ENCODE results near the gene RBMS1.

RBMS1 gene

DNA sequence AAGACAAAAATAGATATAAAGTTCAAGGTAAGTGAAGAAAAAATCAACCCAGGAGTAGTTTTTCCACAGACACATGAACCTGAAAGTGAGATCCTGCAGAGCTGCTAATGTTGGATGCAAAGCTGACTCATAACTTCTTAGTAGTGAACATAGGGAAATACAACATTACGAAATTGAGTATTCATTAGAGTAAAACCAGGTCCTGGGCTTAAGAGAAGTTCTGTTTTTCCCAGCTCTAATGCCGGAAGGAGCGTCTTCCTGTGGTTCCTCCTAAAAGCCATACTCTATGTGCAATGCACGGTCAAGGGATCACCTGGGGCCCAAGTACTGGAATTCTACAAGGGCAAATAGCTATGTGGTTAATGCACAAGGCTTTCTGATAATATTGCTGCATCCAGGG lies 141.7 kb downstream of the RBMS1 start:
- no peak overlapping the region for H3K27ac ChIP-seq (ENCODE audit: low read length)

GRCh38 chr2:160349306-160349705 lies 144.3 kb downstream of the RBMS1 start:
- no peaks in the 10 kb centered on the region for H3K9me3 ChIP-seq (ENCODE audit: insufficient read depth, low read depth, low read length)
- no peaks in the 10 kb centered on the region for H3K27me3 ChIP-seq (ENCODE audit: insufficient read depth, low read length)
- no peak overlapping the region for H3K4me3 ChIP-seq (ENCODE audit: low read length)
- no peaks in the 10 kb centered on the region; the same call in 1 of the 2 replicates for H3K36me3 ChIP-seq (ENCODE audit: insufficient read depth, low read depth, low read length)
- no peak overlapping the region for H3K9ac ChIP-seq (ENCODE audit: low read depth, low read length)
- H3K4me1 ChIP-seq (ENCODE audit: insufficient read depth, low read length): no peaks in the 10 kb centered on the region
- H3K27ac ChIP-seq (ENCODE audit: low read length): no peak overlapping the region

More for the DNA sequence above, 141.7 kb downstream of the RBMS1 start:
- Histone ChIP-seq H3K36me3 (ENCODE audit: insufficient read depth, low read depth, low read length) (peaks cover 4% of the 10 kb centered on the region; the same call in 1 of the 2 replicates), H3K9ac (ENCODE audit: low read depth, low read length) (no peak overlapping the region), H3K9me3 (ENCODE audit: insufficient read depth, low read depth, low read length) (no peaks in the 10 kb centered on the region), H3K4me3 (ENCODE audit: low read length) (no peak overlapping the region), H3K27me3 (ENCODE audit: insufficient read depth, low read length) (no peaks in the 10 kb centered on the region), H3K4me1 (ENCODE audit: insufficient read depth, low read length) (no peaks in the 10 kb centered on the region)

GRCh38 chr2:160347269-160347863 lies 146.2 kb downstream of the RBMS1 start:
- Histone ChIP-seq H3K9ac (ENCODE audit: low read depth, low read length) (no peak overlapping the region), H3K36me3 (ENCODE audit: insufficient read depth, low read depth, low read length) (no peaks in the 10 kb centered on the region), H3K27me3 (ENCODE audit: insufficient read depth, low read length) (no peaks in the 10 kb centered on the region), H3K4me1 (ENCODE audit: insufficient read depth, low read length) (no peaks in the 10 kb centered on the region), H3K27ac (ENCODE audit: low read length) (no peak overlapping the region), H3K9me3 (ENCODE audit: insufficient read depth, low read depth, low read length) (no peaks in the 10 kb centered on the region), H3K4me3 (ENCODE audit: low read length) (no peak overlapping the region)

DNA sequence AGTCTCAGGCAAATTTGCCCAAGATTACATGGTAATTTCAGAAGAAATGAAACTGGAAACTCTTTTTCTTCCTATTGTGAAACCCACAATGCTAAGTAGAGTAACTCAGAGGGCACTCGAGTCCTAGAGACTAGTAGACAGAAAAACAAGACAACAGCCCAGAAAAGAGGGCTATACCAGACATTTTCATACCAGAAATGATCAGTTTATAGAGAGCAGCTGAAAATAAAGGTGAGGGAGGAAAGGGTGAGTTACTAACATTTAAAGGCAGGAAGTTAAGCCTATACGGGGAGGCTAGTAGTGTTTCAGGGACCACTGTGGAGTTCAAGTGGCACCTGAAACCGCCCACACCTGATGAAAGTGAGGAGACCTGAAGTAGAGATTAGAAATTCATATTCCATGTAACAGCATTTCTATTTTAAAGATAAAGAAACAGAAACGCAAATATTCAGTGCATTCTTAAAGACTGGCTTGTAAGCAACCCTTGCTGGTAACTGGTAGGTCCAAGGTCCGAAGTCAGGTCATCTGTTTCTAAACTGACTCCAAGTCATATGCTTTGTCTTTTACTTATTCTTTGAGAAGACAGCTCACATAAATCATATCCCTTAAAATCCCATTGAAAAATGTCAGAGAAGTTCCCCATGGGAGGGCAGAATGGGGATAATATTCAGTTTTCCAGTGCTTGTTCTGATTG lies 148.4 kb downstream of the RBMS1 start:
- H3K27me3 ChIP-seq (ENCODE audit: insufficient read depth, low read length): no peaks in the 10 kb centered on the region

GRCh38 chr2:160343404-160343803 lies 150.2 kb downstream of the RBMS1 start:
- H3K4me1 ChIP-seq (ENCODE audit: insufficient read depth, low read length): no peaks in the 10 kb centered on the region
- no peaks in the 10 kb centered on the region for H3K27me3 ChIP-seq (ENCODE audit: insufficient read depth, low read length)
- no peak overlapping the region for H3K27ac ChIP-seq (ENCODE audit: low read length)
- no peaks in the 10 kb centered on the region for H3K36me3 ChIP-seq (ENCODE audit: insufficient read depth, low read depth, low read length)
- H3K4me3 ChIP-seq (ENCODE audit: low read length): no peak overlapping the region
- no peaks in the 10 kb centered on the region for H3K9me3 ChIP-seq (ENCODE audit: insufficient read depth, low read depth, low read length)
- H3K9ac ChIP-seq (ENCODE audit: low read depth, low read length): no peak overlapping the region

More for the DNA sequence above, 148.4 kb downstream of the RBMS1 start:
- H3K9ac ChIP-seq (ENCODE audit: low read depth, low read length): no peak overlapping the region
- no peak overlapping the region for H3K27ac ChIP-seq (ENCODE audit: low read length)
- no peak overlapping the region for H3K4me3 ChIP-seq (ENCODE audit: low read length)
- no peaks in the 10 kb centered on the region for H3K4me1 ChIP-seq (ENCODE audit: insufficient read depth, low read length)
- H3K9me3 ChIP-seq (ENCODE audit: insufficient read depth, low read depth, low read length): no peaks in the 10 kb centered on the region
- H3K36me3 ChIP-seq (ENCODE audit: insufficient read depth, low read depth, low read length): no peaks in the 10 kb centered on the region

DNA sequence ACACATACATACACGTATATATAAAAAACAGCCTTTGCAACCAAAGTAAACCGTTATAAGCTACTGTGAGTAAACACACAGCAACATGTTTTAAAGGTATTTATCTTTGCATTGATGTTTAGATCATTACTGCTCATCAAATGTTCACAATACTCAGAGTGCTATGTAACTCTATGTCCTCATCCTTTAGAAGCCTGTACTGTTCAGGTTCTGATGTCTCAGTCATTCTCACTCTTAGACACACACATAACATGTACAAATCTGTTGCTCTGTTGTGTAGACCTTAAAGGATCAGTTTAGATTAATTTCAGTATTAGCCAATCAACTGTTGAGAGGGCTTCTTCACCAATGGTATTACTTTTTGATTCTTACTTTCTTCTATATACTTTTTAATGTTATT lies 153.9 kb downstream of the RBMS1 start:
- H3K9me3 ChIP-seq (ENCODE audit: insufficient read depth, low read depth, low read length): no peaks in the 10 kb centered on the region
- H3K27ac ChIP-seq (ENCODE audit: low read length): no peak overlapping the region
- no peaks in the 10 kb centered on the region for H3K27me3 ChIP-seq (ENCODE audit: insufficient read depth, low read length)
- no peaks in the 10 kb centered on the region for H3K36me3 ChIP-seq (ENCODE audit: insufficient read depth, low read depth, low read length)
- H3K4me3 ChIP-seq (ENCODE audit: low read length): no peak overlapping the region
- H3K4me1 ChIP-seq (ENCODE audit: insufficient read depth, low read length): no peaks in the 10 kb centered on the region
- no peak overlapping the region for H3K9ac ChIP-seq (ENCODE audit: low read depth, low read length)

DNA sequence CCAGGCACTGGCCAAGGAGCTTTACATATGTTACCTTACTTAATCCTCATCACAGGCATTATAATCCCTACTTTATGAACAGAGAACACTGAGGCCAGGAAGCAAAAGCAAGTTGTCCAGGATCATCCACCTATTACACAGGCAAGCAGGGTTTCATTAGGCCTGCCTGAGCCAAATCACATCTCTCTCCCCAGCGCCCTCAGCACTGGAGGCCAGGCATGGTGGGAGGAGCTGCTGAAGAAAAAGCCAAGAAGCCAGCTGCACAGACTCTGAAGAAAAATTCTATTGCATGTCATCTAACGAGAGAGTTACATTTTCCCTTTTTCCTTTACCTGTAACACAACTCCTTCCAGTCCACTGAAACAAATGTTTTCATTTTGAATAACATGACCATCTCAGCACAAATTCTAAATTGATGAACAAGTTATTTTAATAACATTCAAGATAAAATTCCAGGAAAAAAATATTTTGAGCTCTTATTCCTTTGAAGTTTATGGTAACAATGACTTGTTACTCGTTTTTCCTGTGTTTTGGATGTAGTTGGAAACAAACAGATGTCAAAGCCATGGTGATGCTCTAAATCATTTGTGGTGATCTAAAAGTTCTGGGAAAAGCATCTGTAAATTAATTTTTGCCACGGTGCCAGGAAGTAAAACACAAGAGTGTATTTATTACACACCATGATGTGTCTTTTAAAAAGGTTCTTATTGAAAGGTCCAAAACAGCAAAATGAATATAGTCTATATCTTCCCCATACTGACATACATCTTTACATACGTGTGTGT lies 154.5 kb downstream of the RBMS1 start:
- Histone ChIP-seq H3K4me1 (ENCODE audit: insufficient read depth, low read length) (no peaks in the 10 kb centered on the region), H3K27ac (ENCODE audit: low read length) (no peak overlapping the region), H3K27me3 (ENCODE audit: insufficient read depth, low read length) (no peaks in the 10 kb centered on the region), H3K36me3 (ENCODE audit: insufficient read depth, low read depth, low read length) (no peaks in the 10 kb centered on the region), H3K4me3 (ENCODE audit: low read length) (no peak overlapping the region), H3K9ac (ENCODE audit: low read depth, low read length) (no peak overlapping the region), H3K9me3 (ENCODE audit: insufficient read depth, low read depth, low read length) (no peaks in the 10 kb centered on the region)

GRCh38 chr2:160337728-160338127 lies 155.9 kb downstream of the RBMS1 start:
- no peak overlapping the region for H3K9ac ChIP-seq (ENCODE audit: low read depth, low read length)
- no peaks in the 10 kb centered on the region for H3K9me3 ChIP-seq (ENCODE audit: insufficient read depth, low read depth, low read length)
- no peaks in the 10 kb centered on the region for H3K27me3 ChIP-seq (ENCODE audit: insufficient read depth, low read length)
- no peak overlapping the region for H3K27ac ChIP-seq (ENCODE audit: low read length)
- H3K4me1 ChIP-seq (ENCODE audit: insufficient read depth, low read length): no peaks in the 10 kb centered on the region
- H3K36me3 ChIP-seq (ENCODE audit: insufficient read depth, low read depth, low read length): no peaks in the 10 kb centered on the region
- H3K4me3 ChIP-seq (ENCODE audit: low read length): no peak overlapping the region

GRCh38 chr2:160336635-160337034 lies 157.0 kb downstream of the RBMS1 start:
- Histone ChIP-seq H3K27ac (ENCODE audit: low read length) (no peak overlapping the region), H3K36me3 (ENCODE audit: insufficient read depth, low read depth, low read length) (no peaks in the 10 kb centered on the region), H3K4me1 (ENCODE audit: insufficient read depth, low read length) (no peaks in the 10 kb centered on the region), H3K4me3 (ENCODE audit: low read length) (no peak overlapping the region), H3K9me3 (ENCODE audit: insufficient read depth, low read depth, low read length) (no peaks in the 10 kb centered on the region), H3K27me3 (ENCODE audit: insufficient read depth, low read length) (no peaks in the 10 kb centered on the region), H3K9ac (ENCODE audit: low read depth, low read length) (no peak overlapping the region)

- Histone ChIP-seq H3K9ac (ENCODE audit: low read depth, low read length) (no peak overlapping the region), H3K27me3 (ENCODE audit: insufficient read depth, low read length) (no peaks in the 10 kb centered on the region), H3K36me3 (ENCODE audit: insufficient read depth, low read depth, low read length) (no peaks in the 10 kb centered on the region), H3K4me3 (ENCODE audit: low read length) (no peak overlapping the region), H3K4me1 (ENCODE audit: insufficient read depth, low read length) (no peaks in the 10 kb centered on the region), H3K9me3 (ENCODE audit: insufficient read depth, low read depth, low read length) (no peaks in the 10 kb centered on the region), H3K27ac (ENCODE audit: low read length) (no peak overlapping the region)
Measured at GRCh38 chr2:160336105-160336504, 157.5 kb downstream of the RBMS1 start.

DNA sequence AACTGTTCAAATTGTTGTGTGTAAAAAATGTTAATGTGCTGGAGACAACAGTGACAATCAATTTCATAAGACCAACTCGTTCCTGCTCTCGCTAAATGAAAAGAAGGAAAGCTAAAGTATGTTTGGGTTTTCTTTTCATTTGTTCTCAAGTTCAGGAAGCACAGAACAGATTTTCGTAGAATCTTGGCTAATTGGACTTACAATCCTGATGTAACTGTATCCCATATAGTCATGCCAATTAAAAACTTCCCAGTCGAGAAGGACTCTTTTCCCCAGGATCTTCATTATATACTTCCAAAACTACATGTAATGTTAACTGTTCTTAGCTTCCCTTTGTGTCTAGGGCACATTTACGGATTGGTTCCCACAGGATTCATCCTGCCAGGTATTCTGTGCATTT lies 158.2 kb downstream of the RBMS1 start:
- no peak overlapping the region for H3K27ac ChIP-seq (ENCODE audit: low read length)
- H3K36me3 ChIP-seq (ENCODE audit: insufficient read depth, low read depth, low read length): no peaks in the 10 kb centered on the region
- no peak overlapping the region for H3K4me3 ChIP-seq (ENCODE audit: low read length)
- H3K9ac ChIP-seq (ENCODE audit: low read depth, low read length): no peak overlapping the region
- H3K9me3 ChIP-seq (ENCODE audit: insufficient read depth, low read depth, low read length): no peaks in the 10 kb centered on the region
- H3K4me1 ChIP-seq (ENCODE audit: insufficient read depth, low read length): no peaks in the 10 kb centered on the region
- H3K27me3 ChIP-seq (ENCODE audit: insufficient read depth, low read length): no peaks in the 10 kb centered on the region
